HEK293T (cell line): Measurements from ENCODE around the gene CPA4.

Source experiments
- CTCF ChIA-PET: fragments of 350-600 bp; formaldehyde crosslinking; extraction: SDS; loops from one replicate; lab custom pipeline; 2021; ENCODE audit warnings: antibody characterized with exemption, inconsistent platforms; lab: Yijun Ruan, JAX
- POLR2A ChIA-PET: fragments of 350-600 bp; formaldehyde crosslinking; extraction: SDS; loops from one replicate; lab custom pipeline; 2020; ENCODE audit warnings: antibody characterized with exemption, inconsistent platforms; lab: Yijun Ruan, JAX
- DNase-seq: peaks from one replicate; pipeline ENCODE4 v3.0.0; 2012; ENCODE audit warnings: mixed read lengths; ENCODE audit errors: extremely low spot score
- ARNT ChIP-seq: fragments of 450-650 bp; IDR thresholded peaks from 2 replicates; pipeline ENCODE4 v1.6.1; 2017; ENCODE audit warnings: mild to moderate bottlenecking
- BHLHE40 ChIP-seq: fragments of 450-650 bp; IDR thresholded peaks from 2 replicates; pipeline ENCODE4 v1.6.1; 2016; ENCODE audit warnings: mild to moderate bottlenecking, moderate library complexity, borderline replicate concordance
- CTBP1 ChIP-seq: fragments of 450-650 bp; IDR thresholded peaks from 2 replicates; pipeline ENCODE4 v1.6.1; 2016; ENCODE audit warnings: borderline replicate concordance
- ELF4 ChIP-seq: fragments of 450-650 bp; IDR thresholded peaks from 2 replicates; pipeline ENCODE4 v1.6.1; 2017; ENCODE audit warnings: antibody characterized with exemption
- FOXA1 ChIP-seq: fragments of 450-650 bp; IDR thresholded peaks from 2 replicates; pipeline ENCODE4 v1.6.1; 2016; ENCODE audit warnings: mild to moderate bottlenecking
- FOXK2 ChIP-seq: fragments of 450-650 bp; IDR thresholded peaks from 2 replicates; pipeline ENCODE4 v1.6.1; 2016; ENCODE audit warnings: mild to moderate bottlenecking
- FOXM1 ChIP-seq: fragments of 450-650 bp; IDR thresholded peaks from 2 replicates; pipeline ENCODE4 v1.6.1; 2017; ENCODE audit warnings: mild to moderate bottlenecking, borderline replicate concordance
- HDGF ChIP-seq: fragments of 450-650 bp; IDR thresholded peaks from 2 replicates; pipeline ENCODE4 v1.6.1; 2017; ENCODE audit warnings: antibody characterized with exemption, borderline replicate concordance
- L3MBTL2 ChIP-seq: fragments of 450-650 bp; conservative IDR thresholded peaks from 2 replicates; pipeline ENCODE4 v1.6.1; 2016; ENCODE audit warnings: mild to moderate bottlenecking
- LEF1 ChIP-seq: fragments of 450-650 bp; IDR thresholded peaks from 2 replicates; pipeline ENCODE4 v1.6.1; 2017; ENCODE audit warnings: mild to moderate bottlenecking, borderline replicate concordance
- NFRKB ChIP-seq: fragments of 450-650 bp; IDR thresholded peaks from 2 replicates; pipeline ENCODE4 v1.6.1; 2016; ENCODE audit warnings: mild to moderate bottlenecking, moderate library complexity
- SP1 ChIP-seq: fragments of 450-650 bp; IDR thresholded peaks from 2 replicates; pipeline ENCODE4 v1.6.1; 2017
- SUZ12 ChIP-seq: fragments of 450-650 bp; IDR thresholded peaks from 2 replicates; pipeline ENCODE4 v1.6.1; 2016; ENCODE audit warnings: mild to moderate bottlenecking
- TARDBP ChIP-seq: fragments of 450-650 bp; IDR thresholded peaks from 2 replicates; pipeline ENCODE4 v1.6.1; 2016
- ZNF384 ChIP-seq: fragments of 450-650 bp; IDR thresholded peaks from 2 replicates; pipeline ENCODE4 v1.6.1; 2016
- TF ChIP-seq, protein P1 (sequence below): fragments of 450-650 bp; IDR thresholded peaks from 2 replicates; pipeline ENCODE4 v1.6.1; 2016

Gene CPA4

DNA sequence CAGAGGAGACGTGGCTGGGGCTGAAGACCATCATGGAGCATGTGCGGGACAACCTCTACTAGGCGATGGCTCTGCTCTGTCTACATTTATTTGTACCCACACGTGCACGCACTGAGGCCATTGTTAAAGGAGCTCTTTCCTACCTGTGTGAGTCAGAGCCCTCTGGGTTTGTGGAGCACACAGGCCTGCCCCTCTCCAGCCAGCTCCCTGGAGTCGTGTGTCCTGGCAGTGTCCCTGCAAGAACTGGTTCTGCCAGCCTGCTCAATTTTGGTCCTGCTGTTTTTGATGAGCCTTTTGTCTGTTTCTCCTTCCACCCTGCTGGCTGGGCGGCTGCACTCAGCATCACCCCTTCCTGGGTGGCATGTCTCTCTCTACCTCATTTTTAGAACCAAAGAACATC is 29.7 kb downstream of the CPA4 start:
- POLR2A ChIA-PET, result no interaction called here
- DNase-seq, result no peak
- TF ChIP-seq BHLHE40 (no peak), FOXA1 (no peak), HDGF (no peak), SUZ12 (no peak)
- CTCF ChIA-PET, result no interaction called here

GRCh38 chr7:130324306-130324943 is 31.5 kb downstream of the CPA4 start:
- ChIA-PET CTCF (no interaction called here), POLR2A (no interaction called here)
- TF ChIP-seq HDGF (no peak), FOXA1 (no peak), FOXK2 (no peak), FOXM1 (no peak), ZNF384 (no peak), CTBP1 (no peak), ELF4 (no peak), SUZ12 (no peak), L3MBTL2 (no peak)

GRCh38 chr7:130329681-130330080 is 36.7 kb downstream of the CPA4 start:
- ChIA-PET POLR2A (no interaction called here), CTCF (no interaction called here)
- TF ChIP-seq L3MBTL2 (no peak), FOXA1 (no peak)
- no peak for DNase-seq

More at GRCh38 chr7:130324306-130324943, 31.5 kb downstream of the CPA4 start:
- no peak for DNase-seq

DNA sequence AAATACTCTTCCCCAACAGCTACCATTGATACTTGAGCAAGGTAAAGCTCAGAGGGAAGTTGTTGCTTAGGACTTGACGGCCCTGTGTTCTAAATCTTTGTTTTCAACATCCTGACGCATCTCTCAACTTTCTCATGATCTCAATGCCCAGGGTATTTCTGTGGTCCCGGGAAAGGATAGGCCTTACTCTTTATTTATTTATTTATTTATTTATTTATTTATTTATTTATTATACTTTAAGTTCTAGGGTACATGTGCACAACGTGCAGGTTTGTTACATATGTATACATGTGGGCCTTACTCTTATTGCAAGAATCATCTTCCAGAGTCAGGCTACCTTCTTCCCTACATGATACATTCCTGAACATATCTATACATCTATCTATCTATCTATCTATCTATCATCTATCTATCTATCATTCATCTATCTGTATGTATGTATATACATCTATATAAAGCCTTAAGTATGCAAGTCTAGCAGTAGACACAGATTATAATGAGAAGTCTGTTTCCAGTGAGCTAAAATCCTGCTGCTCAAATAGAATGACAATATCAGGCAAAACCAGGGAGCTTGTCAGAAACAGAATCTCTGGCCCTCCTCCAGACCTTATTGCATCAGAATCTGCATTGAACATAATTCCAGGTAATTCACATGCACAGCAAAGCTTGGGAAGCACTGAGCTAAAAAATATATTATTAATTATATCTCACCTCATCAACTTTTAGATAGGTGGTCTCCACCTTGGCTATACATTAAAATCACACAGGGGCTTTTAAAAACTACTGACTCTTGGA is 39.5 kb downstream of the CPA4 start:
- TF ChIP-seq ARNT (no peak), FOXA1 (no peak), ELF4 (no peak), LEF1 (no peak), HDGF (no peak), SUZ12 (no peak), FOXM1 (no peak), L3MBTL2 (no peak), SP1 (no peak), ZNF384 (no peak), FOXK2 (no peak), NFRKB (no peak), BHLHE40 (no peak), TARDBP (no peak), CTBP1 (no peak)
- TF ChIP-seq, protein P1, sequence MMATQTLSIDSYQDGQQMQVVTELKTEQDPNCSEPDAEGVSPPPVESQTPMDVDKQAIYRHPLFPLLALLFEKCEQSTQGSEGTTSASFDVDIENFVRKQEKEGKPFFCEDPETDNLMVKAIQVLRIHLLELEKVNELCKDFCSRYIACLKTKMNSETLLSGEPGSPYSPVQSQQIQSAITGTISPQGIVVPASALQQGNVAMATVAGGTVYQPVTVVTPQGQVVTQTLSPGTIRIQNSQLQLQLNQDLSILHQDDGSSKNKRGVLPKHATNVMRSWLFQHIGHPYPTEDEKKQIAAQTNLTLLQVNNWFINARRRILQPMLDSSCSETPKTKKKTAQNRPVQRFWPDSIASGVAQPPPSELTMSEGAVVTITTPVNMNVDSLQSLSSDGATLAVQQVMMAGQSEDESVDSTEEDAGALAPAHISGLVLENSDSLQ, result no peak
- DNase-seq, result no peak
- CTCF ChIA-PET, result no interaction called here
- POLR2A ChIA-PET, result interaction anchor here (1.0 kb wide), 1 partner anchor 11 kb away, joined by 4 read pairs; no protein-coding TSS in a partner anchor

DNA sequence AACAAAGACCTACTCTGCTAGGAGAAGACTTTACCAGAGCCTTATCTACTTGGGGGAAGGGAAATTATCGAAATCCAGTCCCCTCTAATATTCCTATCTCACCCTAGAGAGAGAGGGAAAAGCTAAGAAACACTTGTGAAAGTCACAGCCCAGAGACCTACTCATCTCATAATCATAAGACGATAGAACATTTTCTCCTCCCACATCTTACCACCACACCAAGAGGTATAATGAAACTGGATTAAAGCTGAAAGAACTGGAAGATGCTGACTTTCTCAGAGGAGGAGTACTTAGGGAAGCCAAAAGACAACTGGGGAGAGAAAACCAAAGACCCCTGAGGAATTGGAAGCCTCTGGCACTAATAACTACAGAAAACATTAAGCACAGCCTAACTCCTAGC is 40.9 kb downstream of the CPA4 start:
- ChIA-PET POLR2A (no interaction called here), CTCF (no interaction called here)
- TF ChIP-seq CTBP1, result no peak
- no peak for TF ChIP-seq HDGF
- TF ChIP-seq LEF1, result no peak
- DNase-seq, result no peak

- DNase-seq, result no peak
- CTCF ChIA-PET, result no interaction called here
- POLR2A ChIA-PET, result no interaction called here
- TF ChIP-seq LEF1 (no peak), SUZ12 (no peak), ARNT (no peak), TARDBP (no peak), SP1 (no peak), CTBP1 (no peak), ELF4 (no peak), FOXM1 (no peak), FOXK2 (no peak), NFRKB (no peak), ZNF384 (no peak), BHLHE40 (no peak), HDGF (no peak), FOXA1 (no peak), L3MBTL2 (no peak)
- TF ChIP-seq, protein P1, result no peak
These were observed 41.3 kb downstream of the CPA4 start for GRCh38 chr7:130334274-130334673.

DNA sequence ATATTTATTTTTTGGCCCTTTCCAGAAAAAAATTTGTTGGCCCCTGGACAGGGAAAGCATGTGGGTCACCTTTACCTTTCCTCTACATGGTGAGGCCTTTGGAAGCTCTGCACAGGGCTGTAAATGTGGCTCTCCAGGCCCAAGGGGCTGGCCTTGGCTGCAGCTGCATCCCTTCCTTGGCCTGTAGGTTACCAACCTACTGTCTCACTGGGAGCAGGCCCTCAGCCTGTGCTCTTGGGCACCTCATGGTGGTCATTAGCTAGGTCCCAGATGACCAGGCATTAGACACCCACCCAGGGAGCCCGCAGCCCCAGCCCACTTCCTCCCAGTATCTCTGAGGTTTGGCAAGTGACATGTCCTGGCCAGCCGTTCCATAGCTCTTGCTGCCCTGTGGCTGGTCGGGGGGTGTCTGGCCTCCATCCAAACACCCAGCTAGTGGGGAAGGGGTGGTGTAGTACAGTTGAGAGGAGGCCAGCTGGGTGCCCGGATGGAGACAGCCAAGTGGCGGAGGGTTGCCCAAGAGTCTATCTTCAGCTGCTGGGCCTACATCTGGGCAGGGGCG is 44.5 kb downstream of the CPA4 start:
- CTCF ChIA-PET, result interaction anchor here (0.7 kb wide), 2 partner anchors 19 to 513 kb away, joined by 3 to 4 read pairs; no protein-coding TSS in a partner anchor
- POLR2A ChIA-PET, result interaction anchor here (1.9 kb wide), 1 partner anchor 132 kb away, joined by 6 read pairs; the partner anchor contains the start of gene TMEM209
- DNase-seq, result no peak
- no peak for TF ChIP-seq FOXM1
- TF ChIP-seq ARNT, result no peak
- TF ChIP-seq FOXK2, result no peak
- TF ChIP-seq FOXA1, result no peak
- TF ChIP-seq L3MBTL2, result no peak
- no peak for TF ChIP-seq SUZ12
- no peak for TF ChIP-seq TARDBP
- TF ChIP-seq ELF4, result no peak
- no peak for TF ChIP-seq LEF1
- TF ChIP-seq NFRKB, result no peak
- TF ChIP-seq ZNF384, result no peak
